Sigmoid colon (tissue), 4 donors: Measurements from ENCODE around the gene TSPAN17.

Experiments used
- CTCF ChIP-seq, 4 experiments: fragments of 450-650 bp in 3 of 4; fragments of 200-600 bp in 1 of 4; IDR thresholded peaks; one replicate each; pipeline ENCODE4 v1.5.1; 2016 to 2019; ENCODE audit warnings: antibody characterized with exemption in 4 of 4, mild to moderate bottlenecking in 3 of 4, moderate library complexity in 2 of 4
- POLR2A ChIP-seq, 2 donors: fragments of 450-650 bp; IDR thresholded peaks; one replicate each; pipeline ENCODE4 v1.6.1; 2016; ENCODE audit warnings: antibody characterized with exemption in 2 of 2, mild to moderate bottlenecking in 2 of 2, moderate library complexity in 2 of 2
- POLR2AphosphoS5 ChIP-seq, 4 donors: sonication (generic); formaldehyde crosslinking; IDR thresholded peaks; one replicate each; pipeline ENCODE4 v1.6.1; 2017; ENCODE audit warnings: antibody characterized with exemption in 4 of 4

GRCh38 chr5:176618783-176619182 lies 28.5 kb upstream of the TSPAN17 start:
- TF ChIP-seq POLR2A (IDR thresholded peaks at IDR 0.05): no peak
- TF ChIP-seq CTCF (IDR thresholded peaks at IDR 0.05): no peak
- TF ChIP-seq POLR2AphosphoS5 (IDR thresholded peaks at IDR 0.05): no peak
